ENCODE data around the gene TXNL4B.

TXNL4B gene

DNA sequence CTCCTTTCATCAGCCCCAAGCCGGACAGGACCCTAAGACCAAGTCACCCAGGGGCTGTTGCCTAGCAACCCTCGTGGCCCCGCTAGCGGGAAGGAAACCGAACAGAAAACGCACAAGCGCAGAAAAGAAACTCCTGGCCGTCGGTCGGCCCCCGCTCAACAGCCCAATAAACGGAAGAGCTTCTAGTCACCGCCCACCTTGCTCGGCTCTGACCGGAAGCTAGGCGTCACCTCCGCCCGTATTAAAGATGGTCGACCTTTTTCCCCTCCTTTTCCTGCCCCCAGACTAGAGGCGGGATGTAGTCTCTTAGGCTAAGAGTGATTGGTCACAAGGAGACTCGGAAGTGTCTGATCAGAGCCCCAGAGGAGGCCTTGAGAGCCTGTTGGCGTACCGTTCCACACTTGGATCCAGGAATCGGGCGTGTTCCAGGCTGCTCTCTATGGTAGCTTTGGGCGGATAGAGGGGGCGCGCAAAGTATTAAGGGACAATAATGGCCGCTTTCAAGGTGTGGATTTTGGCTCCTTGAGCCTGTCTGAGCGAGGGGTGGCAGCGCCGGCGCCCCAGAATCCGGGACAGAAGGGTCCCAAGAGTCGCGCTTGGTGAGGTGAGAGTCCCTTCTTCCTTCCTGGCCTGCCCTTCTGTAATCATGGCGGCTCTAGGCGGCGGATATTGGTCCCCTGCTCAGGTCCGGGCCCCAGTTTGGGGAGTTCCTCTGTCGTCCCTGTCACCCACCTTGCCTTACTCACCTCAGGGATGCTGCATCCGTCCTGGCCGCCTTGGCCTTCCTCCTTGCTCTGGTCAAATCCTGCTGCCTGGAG, at the start of gene TXNL4B, which contains the start of gene DHX38:
TXNL4B (minus strand) TSS at position 173 of the 818 bp plus-strand sequence. CDS start 2,871 bp downstream, outside the sequence.
DHX38 (plus strand) TSS at position 400 of the 818 bp plus-strand sequence. CDS start 2,311 bp downstream, outside the sequence.
- peak; percentile 98 for DNase-seq (ENCODE audit: low spot score)

DNA sequence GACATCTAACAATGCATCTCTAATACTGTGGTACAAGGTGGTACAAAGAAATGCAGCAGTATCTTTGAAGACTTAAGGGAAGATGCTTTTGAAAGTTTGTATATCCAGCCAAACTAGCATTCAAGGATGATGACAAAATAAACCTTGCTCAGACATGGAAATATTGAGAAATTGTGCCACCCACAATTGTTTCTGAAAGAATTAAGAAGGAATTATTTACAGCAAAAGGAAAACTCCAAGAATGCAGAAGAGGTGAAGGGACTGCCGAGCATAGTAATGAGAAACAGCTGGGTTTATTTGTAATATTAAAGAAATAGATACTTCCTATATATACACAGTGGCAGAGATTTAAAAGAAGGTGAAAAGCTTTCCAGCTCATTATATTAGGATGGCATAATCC, 49.1 kb upstream of the TXNL4B start:
- no peak for DNase-seq (ENCODE audit: low spot score)

DNA sequence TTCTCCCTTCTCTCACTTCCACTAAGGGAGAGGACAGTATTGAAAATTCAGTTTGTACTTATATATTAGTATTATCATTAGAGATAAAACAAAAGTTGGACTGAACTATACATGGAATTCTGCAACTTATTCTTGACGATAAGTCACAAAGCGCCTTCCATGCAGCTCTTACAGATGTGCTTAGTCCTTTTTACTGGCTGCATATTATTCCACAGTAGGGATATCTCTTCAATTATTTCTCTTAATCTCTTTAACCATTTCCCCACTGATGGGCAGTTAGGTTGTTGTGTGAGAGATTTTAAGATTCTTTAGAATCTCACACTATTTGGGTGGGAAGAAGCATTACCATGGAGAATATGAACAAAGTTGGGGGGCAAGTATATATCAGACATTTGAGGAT, 46.5 kb upstream of the TXNL4B start:
- DNase-seq (ENCODE audit: low spot score) = no peak

DNA sequence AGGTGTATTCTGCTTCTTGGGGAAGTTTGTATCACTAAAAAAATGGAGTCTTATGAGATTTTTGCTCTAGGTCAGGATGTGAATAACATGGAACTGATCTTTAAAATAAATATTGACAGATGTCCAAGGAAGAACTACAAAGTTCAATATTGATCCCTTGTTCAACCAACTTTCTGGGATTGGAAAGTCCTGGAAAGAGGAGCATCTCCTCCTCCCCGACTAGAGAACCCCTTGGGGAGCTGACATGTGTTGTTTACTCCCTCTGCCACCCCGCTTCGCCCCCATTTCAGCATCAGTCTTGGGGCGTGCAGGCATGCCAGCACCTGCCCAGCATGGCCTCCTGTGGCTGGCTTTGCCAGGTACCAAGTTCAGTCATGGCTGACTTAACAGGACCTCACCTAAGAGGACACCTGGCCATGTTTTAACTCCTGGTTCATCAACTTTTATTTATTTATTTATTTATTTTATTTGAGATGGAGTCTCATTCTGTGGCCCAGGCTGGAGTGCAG, 44.7 kb upstream of the TXNL4B start:
- DNase-seq (ENCODE audit: low spot score) = no peak

DNA sequence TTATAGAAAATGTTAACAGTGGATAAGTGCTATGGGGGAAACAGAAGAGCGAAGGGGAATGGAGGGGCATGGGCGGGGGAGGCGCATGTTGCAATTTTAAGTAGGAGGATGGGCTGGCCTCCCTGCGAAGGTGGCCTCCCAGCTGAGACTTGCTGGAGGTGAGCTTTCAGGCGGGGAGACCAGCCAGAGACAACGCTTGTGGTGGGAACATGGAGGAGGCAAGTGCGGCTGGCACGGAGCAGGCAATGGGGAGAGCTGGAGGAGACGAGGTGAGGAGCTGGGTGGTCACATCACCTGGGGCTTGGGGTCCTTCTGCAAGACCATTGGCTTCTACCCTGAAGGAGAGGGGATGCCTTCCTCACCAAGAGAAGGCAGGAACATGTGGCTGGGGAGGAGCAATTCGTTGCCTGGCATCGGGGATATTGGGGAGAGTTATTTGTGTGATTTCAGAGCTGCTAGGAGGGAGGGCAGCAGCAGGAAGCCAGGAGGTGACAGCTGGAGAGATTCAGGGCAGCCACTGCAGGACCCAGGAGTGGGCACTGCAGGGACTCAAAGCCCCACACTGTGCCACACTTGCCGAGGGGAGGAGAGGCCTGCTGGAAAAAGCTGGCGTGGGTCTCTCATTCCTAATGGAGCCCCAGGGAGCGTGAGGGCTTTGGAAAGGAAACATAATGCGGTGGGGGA, 44.1 kb upstream of the TXNL4B start:
- DNase-seq (ENCODE audit: low spot score) = no peak

DNA sequence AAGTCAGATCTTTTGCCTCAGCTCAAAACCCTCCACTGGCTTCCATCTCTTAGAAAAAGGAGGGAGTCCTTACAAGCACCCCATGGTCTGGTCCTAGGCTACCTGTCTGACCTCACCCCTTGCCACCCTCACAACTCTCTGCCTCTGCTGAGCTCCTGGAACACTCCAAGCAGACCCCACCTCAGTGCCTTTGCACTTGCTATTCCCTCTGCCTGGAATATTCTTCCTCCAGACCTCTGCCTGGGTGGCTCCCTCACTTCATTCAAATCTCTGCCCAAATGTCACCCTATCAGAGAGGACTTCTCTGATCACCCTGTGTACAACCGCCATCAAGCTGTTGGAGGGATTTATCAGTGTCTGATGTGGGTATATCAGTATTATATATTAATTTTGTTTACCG, 41.1 kb upstream of the TXNL4B start:
- DNase-seq (ENCODE audit: low spot score) = no peak

DNA sequence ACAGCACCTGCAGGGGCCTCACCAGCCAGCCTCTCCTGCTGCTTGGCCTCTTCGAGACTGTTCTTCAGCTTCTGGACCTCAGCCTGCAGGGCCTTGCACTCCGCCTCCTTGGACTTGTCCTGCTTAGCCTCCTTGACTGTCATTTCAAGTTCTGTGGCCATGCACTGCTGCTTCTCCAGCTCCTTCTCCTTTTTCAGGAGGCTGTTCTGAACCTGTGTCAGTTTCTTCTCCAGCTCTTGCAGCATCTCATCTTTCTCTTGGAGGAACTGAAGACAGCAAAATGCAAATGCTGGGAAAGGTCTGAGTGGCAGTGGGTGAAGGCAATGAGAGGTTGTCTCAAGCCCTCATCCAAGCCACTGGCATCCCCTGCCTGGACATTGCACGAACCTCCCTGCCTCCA, 39.3 kb upstream of the TXNL4B start:
- DNase-seq (ENCODE audit: low spot score) = no peak

DNA sequence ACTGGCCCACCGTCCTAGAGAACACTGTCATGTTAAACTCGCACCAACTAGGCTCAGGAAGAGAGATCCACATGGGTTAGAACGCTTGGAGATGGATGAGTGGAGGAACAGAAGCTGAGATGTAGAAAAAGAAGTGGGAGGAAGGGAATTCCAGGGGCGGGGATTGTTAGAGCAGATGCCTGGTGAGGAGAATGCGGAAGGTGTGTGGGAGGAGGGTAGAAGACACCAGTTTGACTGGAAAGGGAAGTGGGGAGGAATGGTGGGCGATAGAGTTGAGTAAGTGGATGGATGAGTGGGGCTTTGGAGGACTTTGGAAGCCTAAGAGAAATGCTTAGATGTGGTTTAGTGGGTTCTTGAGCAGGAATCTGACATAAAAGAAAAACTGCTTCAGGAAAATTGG, 37.6 kb upstream of the TXNL4B start:
- no peak for DNase-seq (ENCODE audit: low spot score)

DNA sequence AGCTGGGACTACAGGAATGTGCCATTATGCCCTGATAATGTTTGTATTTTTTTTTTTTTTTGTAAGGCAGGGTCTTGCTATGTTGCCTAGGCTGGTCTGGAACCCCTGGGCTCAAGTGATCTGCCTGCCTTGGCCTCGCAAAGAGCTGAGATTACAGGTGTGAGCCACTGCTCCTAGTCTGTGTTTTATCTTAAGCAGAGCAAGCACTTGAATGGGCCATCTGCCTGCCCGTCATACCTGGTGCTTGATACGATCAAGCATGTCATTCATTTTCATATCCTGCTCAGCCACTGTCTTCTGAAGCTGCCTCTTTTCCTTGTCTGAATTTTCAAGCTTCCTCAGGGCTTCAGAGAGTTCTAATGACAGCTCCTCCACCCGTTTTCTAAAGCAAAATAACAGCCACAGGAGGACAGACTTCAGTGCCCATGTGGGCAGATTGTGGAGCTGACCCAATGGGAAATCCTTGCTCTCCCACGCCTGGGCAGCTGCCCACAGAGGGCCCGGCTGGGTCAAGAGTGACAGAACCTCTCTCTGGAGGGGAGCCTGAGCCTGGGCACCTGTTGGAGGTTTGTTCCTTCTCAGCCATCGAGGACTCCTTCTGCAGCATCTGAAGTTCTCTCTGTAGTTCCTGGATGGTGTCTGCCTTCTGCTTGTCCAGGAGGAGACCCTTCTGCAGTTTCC, 36.7 kb upstream of the TXNL4B start:
- no peak for DNase-seq (ENCODE audit: low spot score)

DNA sequence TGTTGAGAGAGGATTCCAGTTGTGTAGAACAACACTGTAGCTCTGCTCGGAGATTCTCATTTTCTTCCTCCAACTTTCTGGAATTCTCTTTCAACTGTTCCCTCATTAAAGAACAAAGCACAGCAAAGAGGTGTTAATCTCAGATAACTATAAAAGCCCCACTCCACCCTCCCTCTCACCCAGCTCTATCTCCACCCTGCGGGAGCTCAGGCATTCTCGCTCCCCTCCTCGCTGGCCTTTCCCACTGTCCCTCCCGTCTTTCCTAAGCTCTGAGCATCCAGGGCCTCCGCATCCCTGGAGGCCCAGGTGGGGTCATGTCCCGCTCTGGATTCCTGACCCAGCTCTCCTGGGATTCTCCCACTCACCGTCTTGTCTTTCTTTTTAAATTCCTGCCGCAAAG, 35.3 kb upstream of the TXNL4B start:
- DNase-seq (ENCODE audit: low spot score) = no peak

DNA sequence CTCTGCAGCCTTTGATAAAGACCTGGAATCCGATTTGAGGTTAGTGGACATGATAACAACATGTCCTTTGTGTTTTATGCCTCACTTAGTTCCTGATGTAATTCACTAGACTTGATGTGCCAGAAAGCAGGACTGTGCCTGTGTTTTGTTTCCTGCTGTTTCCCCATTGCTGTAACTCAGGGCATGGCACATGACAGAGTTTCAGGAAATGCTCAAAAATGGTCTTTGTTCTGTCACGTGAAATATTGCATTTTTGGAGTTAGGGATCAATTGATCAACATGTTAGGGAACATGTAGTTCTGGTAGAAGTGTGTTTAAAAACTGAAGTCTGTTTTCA, 33.0 kb upstream of the TXNL4B start:
- no peak for DNase-seq (ENCODE audit: low spot score)

DNA sequence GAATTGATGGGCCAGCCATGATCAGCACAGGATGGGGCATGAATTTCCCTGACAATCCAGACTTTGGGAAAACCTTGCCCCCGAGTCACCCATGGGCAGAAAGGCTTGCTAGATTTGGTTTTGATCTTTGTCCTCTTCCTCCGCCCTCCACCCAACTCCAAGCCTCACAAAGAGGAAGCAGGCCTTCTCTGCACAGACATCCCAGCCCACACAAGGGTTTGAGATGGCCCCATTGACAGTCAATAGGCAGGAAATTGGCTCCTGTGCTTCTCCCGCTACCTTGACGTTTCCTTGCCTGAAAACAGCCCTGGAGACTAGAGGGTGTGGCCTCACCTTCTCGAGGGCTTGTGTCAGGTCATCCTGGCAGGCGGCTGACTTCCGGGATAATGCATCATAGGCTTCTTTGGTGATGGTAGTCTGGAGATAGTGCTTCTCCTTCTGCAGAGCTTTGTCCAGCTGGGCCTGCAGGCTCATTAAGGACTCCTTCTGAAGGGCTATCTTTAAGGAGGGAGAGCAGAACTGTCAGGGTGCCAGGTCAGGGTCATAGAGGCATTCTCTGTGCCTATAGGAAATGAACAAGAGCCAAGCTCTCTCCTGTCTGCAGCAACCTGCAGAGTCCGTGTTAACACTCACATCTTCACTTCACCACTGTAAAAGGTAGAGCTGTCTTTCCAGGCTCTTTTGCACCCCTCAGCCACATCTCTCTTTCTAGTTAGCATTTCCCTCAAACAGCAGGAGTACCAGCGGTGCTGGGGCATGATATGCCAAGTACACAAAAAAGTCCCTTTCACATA, 32.4 kb upstream of the TXNL4B start:
- no peak for DNase-seq (ENCODE audit: low spot score)

DNA sequence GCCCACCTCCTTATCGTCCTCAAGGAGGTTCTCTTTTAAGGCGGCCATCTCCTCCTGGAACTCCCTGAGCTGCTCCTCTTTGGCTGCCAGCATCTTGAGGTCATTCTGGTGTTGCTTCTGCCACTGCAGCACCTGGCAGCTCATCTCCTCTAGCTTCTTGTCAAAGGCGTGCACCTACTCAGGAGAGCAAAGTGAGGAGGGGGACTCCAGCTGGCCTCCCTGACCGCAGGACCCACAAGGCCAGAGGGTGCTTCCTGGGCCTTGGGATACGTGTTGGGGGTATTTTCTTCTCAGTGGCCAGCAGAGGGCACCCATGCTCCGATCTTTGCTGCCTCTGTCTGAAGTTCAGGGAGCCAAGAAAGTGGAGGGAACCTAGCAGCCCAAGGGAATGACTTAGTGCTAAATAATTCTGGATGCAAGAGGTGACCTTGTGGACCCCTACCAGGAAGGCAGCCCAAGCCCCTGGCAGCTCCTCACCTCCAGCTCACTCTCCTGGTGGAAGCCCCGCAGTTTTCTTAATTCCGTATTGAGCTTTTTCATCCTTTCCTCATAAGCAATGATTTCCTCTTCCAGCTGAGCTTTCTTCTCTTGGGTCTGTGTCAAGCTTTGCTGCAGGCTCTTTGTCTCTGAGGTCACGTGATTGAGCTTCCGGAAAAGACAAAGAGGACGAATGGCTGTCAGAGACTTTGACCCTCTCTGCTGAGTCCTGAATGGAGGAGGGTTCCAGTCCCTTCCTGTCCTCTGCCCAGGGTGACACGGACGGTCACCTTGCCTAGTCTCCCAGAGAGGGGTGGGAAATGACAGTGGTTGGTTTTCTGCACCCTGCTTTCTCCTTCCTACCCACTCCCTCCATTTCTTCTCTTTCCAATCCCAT, 31.6 kb upstream of the TXNL4B start:
- DNase-seq (ENCODE audit: low spot score) = peak; percentile 62

DNA sequence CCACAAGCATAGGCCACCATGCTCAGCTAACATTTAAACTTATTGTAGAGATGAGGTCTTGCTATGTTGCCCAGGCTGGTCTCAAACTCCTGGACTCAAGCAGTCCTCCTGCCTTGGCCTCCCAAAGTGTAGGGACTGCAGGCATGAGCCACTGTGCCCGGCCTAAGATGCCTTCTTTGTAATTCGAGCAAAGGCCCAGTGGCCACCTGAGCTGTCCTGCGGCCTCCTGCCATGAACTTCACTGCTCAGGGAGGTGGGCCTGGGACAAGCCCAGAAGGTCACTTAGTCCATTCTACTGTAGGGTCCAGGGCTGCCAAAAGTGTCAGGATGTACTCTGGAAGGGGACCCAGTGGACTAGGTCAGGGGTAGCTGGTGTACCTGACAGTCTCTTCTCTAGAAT, 30.7 kb upstream of the TXNL4B start:
- no peak for DNase-seq (ENCODE audit: low spot score)

DNA sequence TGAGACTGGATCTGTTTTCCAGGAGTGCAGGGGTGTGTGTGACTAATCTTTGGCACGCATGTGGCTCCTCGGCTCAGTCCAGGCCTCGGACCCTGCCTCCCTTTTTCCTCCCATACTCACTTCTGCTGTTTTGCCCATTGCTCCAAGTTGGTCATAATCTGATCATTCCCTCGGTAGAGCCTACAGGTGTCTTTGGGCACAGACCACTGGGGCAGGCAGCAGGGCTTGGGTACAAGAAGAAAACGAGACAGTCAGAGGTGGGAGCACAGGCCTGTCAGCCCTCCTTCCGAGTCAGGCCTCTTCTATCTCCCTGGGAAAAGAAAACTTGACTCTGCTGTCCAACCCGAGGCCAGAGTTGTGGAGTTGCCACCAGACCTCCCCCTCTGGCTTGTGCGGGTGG, 30.0 kb upstream of the TXNL4B start:
- no peak for DNase-seq (ENCODE audit: low spot score)

DNA sequence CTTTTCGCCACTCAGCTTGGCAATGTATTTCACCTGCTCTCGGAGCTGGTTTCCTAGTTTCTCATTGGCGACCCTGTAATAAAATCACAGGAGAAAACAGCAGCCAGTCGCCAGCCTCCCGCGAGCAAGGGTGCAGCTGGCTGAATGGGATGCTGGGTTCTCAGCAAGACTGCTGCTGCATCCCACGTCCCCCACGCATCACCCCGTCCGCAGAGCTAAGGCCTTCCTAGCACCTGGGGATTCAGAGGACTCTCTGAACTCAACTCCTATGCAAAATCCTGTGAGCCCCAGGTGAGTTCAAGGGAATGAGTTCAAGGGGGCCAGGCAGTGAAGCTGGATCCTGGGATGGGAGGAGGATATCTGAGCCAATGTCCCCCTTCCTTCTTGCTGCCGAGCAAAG, 29.5 kb upstream of the TXNL4B start:
- DNase-seq (ENCODE audit: low spot score) = no peak

DNA sequence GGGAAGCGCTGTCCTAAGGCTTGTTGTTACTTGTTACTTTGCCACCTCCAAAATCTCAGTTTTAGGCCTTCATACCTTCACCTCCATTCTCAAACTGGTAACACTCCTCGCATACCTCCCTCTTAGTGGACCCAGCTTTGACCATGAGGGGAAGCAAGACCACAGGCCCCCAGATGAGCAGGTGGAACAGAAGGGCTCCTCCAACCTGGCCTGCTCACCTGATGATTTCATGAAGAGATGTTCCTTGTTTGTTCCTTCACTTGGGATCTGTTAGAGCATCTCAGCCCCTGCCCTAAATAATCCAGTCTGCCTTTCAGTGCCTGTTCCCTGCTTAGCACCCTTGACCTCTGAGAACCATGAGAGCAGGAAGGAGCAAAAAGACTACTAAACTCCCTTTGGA, 28.9 kb upstream of the TXNL4B start:
- no peak for DNase-seq (ENCODE audit: low spot score)

DNA sequence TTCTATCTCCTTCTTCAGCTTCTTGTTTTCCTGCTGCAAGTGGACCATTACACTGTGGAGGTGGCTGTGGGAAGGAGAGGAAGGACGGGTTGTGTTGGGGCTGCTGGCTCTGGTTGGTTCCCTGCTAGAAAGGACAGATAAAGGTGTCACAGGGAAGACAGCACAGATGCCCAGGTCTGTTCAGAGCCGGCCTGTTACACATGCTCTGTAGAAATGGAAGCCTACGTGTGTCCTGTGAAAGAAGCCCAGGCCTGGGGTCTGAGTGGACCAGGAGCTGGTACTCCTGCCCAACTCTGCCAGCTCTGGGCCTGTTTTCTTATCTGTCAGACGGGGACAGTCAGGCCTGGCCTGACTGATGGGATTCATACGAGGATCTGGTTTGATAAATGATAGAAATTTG, 26.6 kb upstream of the TXNL4B start:
- DNase-seq (ENCODE audit: low spot score) = no peak

DNA sequence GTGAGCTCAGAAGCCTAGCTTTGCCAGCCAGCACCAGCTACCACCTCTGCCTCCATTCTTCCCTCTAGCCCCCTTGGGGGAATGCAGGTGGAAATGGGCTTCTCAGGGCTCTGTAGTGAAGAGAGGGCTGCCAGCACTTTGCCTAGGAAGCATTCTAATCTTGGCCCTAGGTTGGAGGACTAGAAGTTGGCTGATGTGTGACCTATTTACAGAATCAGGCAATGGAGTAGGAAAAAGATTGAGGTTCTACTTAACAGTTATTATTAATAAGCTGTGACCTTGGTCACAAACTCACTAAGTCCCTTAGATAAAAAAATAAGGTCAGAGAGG, 20.2 kb upstream of the TXNL4B start:
- no peak for DNase-seq (ENCODE audit: low spot score)

DNA sequence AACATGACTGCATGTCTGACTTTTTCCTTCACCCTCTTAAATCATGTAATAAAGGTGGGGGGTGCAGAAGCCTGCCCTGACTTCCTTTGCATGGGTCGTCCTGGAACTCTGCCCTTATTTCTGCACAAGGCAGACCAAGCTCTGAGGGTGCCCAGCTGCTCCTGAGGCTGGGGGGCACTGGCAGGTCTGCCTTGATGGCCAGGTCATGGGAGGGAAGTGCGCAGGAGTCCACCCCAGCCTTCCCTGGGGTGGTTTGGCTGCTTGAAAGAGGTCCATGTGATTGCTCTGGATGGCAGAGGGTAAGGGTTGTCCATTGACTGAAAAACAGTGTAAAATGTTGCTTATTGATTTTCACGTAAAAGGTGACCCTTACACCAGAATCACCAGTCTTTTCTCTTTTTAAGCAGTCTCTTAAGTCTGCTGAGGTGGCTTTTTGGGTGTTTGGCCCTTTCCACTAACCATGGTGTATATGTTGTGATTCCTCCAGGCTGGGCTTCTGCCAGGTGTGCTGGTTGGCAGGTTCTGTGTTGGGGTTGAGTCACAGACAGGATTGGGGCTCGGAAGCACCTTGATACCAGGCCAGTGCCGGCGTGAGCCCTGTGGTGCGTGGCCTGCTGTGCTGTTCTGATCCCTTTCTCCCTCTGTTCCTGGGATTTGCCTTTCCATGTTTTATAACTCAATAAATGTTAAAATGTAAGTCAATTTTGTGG, 19.6 kb upstream of the TXNL4B start:
- no peak for DNase-seq (ENCODE audit: low spot score)

DNA sequence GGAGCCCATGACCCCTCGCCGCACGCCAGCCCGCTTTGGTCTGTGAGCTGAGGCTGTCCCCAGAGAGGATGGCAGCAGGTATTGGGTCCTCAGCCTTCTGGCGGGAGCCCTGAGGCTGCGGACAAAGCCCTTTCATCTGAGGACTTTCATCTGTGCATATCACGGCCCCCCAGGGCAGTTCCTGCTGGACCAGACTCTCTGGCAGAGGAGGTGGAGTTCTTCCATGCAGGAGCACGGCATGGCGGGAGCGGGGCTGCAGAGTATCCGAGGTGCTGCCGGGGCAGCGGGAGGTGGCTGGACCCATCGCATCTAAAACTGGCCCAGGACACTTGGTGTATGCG, 19.0 kb upstream of the TXNL4B start:
- DNase-seq (ENCODE audit: low spot score) = no peak
